NCI-H1105 treated with DMSO at 0.1 percent for 48 hours (cell line): ENCODE results near the gene LHX4.

ENCODE experiments used
- DNase-seq: peaks from one replicate; lab custom pipeline; 2025; lab: John Stamatoyannopoulos, UW

The LHX4 gene

DNA sequence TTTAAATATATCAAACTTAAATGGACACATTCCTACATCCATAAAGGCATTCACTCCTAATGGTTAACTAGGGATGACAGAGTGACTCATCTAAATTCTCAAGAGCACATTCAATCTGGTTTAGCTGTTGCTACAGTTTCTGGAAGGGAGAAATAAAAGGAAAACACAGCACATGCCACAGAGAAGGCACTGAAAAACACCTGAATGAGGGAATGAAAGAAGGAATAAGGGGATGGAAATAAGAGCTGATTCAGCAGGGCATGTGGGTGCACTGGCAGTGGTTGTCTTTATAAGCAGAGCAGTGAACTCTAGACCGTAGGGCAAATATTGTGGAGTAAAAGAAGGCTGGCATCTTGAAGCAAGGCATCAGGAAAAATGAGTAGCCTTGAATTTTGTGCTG, 79.3 kb downstream of the LHX4 start:
- DNase-seq: no peak

DNA sequence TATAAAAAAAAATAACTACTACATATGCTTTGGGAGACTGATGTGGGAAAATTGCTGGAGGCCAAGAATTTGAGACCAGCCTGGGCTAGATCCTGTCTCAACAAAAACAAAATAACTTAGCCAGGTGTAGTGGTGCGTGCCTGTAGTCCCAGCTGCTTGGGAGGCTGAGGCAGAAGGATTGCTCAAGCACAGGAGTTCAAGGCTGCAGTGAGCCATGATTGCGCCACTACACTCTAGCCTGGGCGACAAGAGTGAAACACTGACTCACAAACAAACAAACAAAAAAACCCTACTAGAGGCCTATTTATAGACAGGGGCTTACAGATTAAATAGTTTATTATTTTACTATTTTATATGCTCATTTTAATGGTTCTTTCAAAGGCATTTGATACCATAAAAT, 80.0 kb downstream of the LHX4 start:
- no peak for DNase-seq

DNA sequence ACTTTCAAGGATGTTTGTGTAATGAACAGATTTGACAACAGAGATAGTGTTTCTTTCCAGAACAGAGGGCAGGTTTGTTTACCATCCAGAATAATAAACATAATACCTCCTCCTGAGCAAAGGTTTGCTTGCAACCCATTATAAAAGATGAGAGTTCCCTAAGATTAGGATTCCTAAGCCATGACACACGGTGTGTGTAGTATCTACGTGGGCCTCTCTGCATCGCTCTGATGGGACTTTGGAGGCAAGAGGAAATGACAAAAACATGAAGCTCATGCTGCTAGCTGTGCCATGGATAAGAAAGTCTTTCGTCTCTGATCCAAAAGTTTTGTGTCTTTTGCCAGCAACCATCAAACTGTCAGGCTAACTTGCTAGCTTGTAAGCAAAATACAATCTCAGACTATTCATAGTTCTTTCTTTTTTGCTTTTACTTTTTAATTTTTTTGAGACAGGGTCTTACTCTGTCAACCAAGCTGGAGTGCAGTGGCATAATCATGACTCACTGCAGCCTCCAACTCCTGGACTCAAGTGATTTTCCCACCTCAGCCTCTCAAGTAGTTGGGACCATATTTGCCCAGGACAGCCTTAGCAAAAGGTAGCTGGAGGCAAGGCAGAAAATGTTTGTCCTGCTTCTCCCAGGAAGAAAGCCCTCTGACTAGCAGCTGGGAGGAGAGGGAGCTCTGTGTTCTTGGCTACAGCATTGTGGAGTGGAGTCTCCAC, 81.1 kb downstream of the LHX4 start:
- no peak for DNase-seq

DNA sequence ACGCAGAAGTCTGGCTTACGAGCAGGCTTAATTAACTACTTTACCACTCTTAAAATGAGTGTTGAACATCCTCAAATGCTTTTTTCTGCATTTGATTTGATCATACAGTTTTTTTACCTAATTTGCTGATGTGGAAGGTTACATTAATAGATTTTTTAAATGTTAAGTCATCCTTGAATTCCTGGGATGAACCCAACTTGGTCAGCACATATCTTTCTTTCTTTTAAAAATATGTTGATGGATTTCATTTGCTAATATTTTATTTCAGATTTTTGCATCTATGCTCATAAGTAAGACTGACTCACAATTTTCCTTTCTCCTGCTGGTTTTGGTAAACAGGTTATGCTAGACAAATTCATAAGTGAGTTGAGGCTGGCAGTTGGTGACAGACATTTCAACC, 82.9 kb downstream of the LHX4 start:
- no peak for DNase-seq

DNA sequence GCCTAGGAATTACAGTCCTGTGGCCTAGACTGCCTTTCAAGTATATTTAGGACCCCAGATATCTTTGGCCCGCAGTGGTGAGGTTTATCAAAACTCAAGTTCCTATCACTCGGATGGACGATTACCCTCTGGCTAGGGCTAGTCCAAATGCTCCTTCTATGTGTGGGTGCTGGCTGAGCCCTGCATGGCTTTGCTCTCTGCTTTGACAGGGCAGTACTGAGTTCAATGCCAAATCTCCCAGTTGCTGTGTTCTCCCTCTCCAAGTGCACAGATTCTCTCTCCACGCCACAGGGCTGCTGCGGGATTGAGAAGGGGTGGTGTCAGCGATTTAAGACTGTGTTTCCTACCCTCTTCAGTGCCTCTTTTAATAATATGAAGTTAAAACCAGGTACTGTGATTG, 97.0 kb downstream of the LHX4 start:
- DNase-seq: no peak
